Middle frontal gyrus (tissue), 1 donor: Measurements from ENCODE around the gene SLC7A6.

Source experiments
- DNase-seq: peaks from one replicate; pipeline ENCODE4 v3.0.0-alpha.2; 2015; ENCODE audit warnings: low spot score; ENCODE audit errors: extremely low spot score

The SLC7A6 gene

DNA sequence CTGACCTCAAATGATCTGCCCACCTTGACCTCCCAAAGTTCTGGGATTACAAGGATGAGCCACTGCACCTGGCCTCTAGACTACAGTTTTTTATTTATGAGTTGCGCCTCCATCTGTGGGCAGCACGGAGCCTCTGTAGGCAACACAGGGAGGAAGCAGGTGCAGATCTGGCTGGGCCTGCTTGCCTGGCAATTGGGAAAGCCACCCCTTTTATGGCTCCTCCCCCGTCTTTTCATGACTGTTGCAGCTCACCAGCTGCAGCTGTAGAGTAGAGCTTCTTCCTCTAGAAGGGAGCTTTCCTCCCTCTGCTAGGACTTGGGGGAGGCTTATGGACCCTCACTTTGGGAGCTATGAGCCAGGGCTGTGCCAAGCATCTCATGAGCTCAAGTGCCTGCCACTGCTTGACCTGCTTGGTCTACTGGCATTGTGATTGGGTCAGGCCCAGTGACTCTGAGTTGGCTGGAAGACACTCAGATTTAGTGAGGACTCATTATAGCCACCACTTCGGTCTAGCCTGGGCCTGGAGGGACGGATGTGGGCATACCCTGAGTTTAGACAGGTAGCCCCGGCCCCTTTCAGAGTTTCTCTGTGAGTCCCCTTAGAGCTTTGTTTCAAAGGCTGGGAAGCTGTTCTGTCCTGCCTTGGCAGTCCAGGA, 6.9 kb upstream of the SLC7A6 start:
- DNase-seq: no peak

DNA sequence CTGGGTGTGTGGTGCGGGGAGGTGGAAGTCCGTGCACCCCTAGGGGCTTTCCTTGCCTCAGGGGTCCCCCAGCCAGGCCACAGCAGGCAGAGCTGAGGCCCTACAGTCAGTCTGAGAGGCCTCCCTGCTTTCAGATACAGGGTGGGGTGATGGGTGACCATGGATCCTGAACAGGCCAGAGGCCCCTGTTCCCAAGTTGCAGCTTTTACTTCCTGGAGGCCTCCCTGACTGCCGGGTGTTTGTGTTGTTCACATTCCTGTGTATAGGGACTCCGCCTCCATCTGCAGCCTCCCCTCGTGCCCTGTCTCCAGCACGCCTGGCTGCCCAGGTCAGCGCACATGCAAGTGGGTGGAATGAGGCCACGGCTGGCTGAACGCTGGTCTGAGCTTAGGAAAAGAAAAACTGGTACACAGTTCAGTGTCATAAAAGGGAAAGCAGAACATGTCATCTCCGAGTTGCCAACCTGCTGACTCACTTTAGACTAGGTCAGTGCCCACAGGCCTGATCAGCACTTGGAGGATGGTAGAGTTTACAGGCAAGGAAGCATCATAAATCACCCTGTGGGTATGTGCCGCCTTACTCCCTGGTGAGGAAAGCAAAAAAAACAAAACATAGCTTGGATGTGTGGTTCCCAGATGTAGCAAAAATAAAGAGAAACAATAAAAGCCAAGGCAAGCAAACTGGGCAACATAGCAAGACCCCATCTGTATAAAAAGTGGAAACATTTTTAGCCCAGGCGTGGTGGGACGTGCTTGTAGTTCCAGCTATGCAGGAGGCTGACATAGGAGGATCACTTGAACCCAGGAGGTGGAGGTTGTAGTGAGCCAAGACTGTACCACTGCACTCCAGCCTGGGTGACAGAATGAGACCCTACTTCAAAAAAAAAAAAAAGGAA, 6.2 kb upstream of the SLC7A6 start:
- no peak for DNase-seq

DNA sequence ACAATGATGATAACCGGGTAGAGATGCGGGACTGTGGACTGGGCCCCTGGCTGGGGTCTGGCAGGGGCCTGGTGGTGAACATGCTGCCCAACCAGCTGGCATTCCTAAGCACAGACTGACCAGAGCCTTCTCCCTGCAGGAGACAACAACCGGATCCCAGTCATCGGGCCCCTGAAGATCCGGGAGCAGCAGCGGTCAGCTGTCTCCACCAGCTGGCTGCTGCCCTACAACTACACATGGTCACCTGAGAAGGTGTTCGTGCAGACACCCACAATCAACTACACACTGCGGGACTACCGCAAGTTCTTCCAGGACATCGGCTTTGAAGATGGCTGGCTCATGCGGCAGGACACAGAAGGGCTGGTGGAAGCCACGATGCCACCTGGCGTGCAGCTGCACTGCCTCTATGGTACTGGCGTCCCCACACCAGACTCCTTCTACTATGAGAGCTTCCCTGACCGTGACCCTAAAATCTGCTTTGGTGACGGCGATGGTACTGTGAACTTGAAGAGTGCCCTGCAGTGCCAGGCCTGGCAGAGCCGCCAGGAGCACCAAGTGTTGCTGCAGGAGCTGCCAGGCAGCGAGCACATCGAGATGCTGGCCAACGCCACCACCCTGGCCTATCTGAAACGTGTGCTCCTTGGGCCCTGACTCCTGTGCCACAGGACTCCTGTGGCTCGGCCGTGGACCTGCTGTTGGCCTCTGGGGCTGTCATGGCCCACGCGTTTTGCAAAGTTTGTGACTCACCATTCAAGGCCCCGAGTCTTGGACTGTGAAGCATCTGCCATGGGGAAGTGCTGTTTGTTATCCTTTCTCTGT, 5.1 kb upstream of the SLC7A6 start:
- DNase-seq: no peak

DNA sequence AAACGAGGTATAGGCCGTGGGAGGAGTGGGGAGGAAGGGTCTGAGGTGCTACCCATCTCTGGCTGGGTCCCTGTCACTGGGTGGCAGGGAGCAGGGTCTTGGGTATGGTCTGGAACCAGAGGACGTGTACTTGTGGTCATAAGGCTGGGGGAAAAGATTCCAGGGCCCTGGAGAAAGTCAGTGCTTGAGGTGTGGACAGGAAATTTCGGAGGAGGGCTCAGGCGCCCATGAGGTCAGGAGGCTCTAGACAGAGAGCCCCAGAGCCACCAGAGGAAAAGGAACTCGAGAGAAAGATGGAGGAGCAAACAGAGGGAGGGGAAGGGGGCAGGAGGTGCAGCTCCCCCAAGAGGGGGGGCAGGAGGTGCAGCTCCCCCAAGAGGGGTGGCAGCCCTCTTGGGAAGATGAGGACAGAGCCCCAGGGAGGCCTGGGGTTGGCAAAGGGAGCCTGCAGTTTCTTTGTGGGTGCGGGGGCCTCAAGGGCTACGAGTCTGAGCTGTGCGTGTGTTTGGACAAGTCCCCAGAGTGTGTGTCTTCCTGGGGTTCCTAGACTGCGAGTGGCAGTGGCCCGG, 683 bp upstream of the SLC7A6 start:
- no peak for DNase-seq

DNA sequence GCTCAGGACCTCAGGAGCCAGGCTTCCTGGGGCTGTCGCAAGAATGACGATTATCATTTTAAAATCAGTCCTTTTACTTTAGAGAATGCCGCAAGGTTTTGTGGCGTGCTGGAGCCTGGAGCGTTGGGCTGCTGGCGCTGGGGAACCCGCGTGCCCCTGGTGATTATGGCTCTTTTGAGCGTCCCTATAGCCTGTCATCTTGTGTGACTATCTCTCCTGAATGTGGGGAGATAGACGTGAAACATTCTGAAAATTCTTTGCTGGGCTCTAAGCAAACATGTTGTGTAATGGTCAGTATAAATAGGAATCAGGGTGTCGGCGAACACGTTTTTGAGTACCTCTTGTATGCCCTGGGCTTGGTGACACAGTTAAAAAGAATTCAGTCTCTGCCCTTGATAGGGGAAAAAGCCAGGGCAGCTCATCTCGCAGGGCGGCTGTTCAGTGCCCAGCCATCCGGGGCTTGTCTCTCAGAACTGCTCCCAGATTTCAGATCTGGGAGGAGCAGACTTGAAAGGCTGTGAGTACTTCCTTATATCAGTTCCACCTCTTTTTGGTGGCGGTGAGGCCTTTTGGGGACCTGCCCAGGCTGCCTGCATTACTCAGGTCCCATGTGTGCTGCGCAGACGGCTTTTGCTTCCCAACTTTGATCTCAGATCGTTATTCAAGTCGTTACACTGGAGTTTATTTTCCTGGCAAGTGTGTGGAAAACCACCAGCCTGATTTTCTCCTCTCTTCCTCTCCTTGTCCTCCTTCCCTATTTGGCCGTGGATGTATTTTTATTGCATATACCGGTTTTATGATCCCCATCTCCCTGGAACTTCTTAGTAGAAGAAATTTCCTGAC, 973 bp downstream of the SLC7A6 start:
- DNase-seq: no peak

DNA sequence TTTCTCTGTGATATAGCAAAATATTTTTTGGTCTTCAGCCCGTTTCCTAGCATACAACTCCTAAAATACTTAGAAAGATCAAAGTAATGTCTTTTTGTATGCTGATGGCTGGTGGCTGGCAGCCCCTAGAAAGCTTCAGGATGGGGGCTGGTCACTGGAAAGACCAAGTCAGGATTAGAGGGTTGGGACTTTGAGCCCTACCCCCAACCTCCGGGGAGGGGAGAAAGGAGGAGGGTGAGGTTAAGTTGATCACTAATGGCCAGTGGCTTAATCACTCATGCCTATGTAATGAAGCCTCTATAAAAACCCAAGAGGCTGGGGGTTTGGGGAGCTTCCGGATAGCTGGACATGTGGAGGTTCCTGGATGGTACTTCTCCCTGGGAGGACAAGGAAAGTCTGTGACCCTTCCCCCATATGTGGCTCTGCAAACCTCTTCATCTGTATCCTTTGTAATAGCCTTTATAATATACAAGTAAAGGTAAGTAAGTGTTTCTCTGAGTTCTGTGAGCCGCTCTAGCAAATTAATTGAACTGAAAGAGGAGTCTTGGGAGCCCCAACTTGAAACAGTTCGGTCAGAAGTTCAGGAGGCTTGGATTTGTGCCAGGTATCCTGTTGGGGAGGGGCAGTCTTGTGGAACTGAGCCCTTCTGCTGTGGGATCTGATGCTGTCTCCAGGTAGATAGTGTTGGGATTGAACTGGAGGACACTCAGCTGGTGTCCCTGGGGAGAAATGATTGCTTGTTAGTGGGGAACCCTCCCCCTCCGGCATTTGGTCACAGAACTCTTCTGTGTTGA, 3.5 kb downstream of the SLC7A6 start:
- no peak for DNase-seq

DNA sequence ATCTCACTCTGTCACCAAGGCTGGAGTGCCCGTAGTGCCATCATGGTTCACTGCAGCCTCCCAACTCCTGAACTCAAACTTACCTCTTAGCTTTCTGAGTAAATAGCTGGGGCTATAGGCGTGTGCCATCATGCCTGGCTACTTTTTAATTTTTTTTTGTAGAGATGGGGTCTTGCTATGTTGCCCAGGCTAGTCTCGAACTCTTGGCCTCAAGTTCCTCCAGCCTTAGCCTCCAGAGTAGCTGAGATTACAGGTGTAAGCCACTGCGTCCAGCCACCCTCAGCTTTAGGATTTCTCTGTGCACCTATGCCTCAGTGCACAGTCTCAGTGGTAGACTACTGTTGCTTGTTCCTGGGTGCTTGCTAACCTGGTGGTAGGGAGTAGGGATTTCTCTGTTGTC, 5.5 kb downstream of the SLC7A6 start:
- DNase-seq: no peak

DNA sequence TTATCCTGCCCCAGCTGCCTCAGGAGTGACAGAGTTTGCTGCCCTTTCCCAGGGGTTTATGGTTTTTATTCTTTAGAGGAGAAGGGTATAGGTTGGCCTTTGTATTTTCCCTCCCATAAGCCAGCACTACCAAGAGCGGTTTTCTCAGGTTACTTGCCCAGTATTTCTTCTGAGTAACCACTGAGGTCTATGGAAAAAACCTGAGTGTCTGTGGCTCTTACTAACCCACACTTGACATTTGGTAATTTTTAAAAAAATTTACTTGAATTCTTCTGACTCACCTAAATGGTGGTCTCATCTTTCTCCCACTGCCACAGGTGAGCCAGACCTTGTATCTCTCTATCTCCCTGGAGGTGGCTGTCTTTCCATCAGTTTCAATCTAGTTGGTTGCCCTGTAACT, 6.0 kb downstream of the SLC7A6 start:
- DNase-seq: no peak

DNA sequence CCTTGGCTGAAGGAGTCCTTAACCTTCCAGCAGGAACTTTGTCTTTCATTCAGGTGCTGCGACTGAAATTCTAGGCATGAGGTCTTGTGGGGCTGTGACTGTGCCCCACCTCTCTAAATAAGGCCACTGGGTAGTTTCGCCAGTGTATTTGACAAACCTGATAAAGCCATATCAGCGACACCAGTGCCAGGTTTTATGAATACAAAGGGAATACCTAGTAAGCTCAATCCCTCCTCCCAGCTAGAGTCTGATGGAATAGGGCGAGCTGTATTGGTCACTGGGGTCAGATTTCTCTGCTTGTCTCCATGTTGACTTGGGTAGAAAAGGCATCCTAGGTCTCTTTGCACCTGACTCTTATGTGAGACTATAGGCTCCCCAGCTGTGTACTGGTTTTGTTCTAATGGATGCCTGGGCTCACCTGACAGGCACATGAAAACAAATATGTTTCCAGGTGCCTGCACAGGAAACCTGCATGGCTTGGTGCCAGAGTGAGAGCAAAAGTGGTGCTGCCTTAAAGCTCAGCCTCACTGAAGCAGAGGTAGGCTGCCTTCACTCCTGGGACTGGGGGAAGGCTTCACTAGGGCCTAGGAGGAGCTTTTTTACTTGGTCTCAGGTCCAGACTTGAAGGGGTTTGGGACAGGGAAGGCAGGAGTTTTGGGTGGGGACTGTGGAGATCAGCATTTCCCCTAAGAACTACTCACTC, 8.3 kb downstream of the SLC7A6 start:
- no peak for DNase-seq

DNA sequence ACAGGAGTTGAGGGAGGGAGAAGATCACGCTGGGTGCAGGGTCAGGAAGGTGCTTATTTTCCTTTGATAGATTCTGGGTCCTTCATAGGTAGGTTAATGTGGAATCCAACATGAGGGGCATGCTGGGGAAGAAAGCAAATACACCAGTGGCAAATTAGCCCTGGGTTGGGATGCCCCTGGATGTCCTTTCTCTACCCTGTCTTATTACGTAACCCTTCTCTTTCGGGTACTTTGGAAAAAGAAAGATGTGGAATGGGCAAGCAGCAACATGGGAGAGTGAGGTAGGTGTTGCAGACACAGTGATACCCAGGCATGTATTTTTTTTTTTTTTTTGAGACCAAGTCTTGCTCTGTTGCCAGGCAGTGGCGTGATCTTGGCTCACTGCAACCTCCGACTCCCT, 9.1 kb downstream of the SLC7A6 start:
- DNase-seq: no peak

DNA sequence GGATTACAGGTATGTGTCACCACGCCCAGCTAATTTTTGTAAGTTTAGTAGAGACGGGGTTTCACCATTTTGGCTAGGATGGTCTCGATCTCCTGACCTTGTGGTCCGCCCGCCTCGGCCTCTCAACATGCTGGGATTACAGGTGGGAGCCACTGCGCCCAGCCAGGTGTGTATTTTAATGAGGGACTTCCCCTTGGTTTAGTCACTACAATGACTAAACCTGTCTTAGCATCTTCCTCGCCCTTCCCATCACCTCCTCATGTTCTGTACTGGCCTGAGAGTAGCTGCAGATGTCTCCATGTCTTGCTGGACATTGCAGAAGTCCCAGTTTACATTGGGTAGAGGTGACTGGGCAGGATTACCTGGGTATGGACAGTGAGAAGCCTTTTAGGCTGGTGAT, 9.6 kb downstream of the SLC7A6 start:
- no peak for DNase-seq

DNA sequence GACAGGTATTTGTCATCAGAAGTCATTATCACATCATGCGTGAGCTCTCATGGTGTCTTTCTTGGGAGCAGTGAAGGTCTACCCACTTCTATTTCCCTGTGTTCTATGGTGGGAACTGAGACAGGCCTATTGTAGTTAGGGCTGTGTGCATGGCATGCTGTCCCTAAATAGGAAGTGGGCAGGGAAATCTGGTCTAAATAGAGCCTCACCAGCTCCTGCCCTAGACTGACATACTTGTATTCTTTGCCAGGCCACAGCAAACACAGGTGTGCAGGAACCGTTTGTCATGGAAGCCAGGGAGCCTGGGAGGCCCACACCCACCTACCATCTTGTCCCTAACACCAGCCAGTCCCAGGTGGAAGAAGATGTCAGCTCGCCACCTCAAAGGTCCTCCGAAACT, 10.1 kb downstream of the SLC7A6 start:
- no peak for DNase-seq

DNA sequence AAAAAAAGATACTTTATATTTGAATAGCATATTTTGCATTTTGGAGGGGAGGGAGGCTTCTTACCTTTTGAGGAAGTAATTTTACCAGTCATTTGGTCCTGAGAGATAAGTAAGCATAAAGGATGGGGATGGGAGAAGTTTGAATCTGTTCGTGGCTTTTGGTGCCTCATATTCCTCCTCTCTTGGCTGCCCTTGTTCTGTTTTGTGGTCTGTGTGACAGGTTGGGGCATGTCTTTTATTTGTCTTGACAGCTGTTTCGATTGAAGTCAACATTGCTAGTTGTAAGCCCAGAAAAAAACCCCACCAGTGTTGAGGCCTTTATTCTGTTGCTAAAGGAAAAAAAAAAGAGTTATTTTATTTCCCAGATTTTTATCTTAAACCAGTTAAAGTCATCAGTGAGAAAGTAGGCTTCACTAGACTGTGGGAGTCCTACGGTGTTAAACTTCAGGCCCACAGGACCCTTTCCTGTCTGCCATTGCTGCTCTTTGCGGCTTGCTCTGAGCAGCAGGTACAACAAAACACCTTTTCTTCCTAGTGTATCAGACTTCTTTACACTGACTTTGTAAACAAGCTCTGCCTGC, 11.4 kb downstream of the SLC7A6 start:
- no peak for DNase-seq

DNA sequence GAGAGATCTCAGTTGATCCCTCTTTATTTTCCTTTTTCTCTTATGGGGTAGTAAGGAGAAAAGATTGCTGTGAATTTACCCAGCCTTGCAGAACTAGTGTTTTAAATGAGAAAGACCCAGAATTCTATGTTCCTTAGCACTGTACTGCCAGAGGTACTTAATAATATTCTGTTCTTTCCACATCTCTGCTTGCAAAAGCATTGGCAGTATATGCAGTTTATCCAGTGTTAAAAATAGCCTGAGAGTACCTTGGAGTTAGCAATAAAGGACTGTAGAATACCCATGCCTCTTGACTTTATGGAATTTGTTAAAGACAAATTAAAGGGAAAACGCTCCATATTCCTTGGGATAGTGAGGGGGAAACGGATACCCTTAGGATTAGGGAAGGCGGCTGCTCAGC, 11.9 kb downstream of the SLC7A6 start:
- DNase-seq: no peak

DNA sequence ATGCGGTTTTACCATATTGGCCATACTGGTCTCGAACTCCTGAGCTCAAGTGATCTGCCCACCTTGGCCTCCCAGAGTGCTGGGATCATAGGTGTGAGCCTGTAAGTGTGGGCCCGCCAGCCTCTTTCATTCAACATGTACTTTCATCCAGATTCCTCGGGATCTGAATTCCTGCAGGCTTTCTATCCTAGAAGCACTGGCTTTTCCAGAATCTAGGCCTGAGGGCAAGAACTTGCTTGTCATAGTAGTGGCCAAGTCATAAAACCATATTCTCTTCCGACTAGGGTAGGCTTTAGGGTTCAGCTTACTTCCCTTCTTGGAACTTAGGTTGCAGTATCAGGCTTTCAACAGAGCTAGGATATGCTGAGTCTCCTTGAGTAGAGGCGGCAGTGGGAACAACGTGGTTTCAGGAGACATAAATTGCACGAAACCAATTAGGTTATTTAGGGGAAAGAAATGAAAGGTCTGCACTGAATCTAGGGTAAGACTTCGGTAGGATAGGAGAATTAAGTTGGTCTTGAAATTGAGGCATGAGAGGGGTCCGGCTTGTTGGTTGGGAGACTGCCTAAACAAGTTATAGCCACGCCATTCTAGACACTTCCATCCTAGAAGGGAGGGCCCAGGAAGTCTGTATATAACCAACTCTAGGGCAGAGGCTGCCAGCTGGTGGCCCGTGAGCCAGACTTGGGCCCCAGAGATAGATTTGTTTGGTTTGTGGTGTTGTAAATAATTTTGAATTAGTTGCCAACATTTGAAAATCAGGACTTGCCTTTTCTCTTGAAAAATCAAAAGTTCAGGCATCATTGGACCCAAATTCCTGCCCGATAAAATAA, 15.6 kb downstream of the SLC7A6 start:
- no peak for DNase-seq

DNA sequence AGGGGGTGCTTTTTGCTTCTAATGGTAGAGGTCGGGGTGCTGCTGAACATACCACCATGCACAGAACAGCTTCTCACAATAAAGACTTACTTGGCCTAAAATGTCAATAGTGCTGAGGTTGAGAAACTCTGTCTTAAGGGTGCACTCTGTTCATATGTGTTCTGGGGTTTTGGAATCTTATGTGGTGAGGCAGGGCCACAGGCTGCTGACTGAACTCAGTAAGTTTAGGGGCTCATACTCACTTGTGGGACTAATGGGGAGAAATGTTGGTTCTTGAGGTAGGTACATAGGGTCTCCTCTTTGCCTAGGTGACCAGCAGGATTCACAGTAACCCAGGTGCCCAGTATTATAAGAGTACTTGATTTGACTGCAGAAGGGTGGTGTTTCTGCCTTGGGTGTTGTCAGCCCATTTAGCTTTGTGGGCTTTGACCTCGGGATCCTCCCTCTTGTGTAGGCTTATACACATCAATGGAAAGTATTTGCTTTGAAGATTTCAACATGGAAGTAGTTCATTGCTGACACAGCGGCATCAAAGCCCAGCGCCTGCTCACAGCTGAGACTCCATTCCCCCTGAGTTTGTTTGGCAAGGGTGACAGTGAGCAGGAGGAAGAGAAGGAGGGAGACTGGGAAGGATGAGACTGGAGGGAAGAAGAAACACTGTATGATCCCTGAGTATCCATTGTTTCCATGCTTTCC, 17.2 kb downstream of the SLC7A6 start:
- DNase-seq: no peak

DNA sequence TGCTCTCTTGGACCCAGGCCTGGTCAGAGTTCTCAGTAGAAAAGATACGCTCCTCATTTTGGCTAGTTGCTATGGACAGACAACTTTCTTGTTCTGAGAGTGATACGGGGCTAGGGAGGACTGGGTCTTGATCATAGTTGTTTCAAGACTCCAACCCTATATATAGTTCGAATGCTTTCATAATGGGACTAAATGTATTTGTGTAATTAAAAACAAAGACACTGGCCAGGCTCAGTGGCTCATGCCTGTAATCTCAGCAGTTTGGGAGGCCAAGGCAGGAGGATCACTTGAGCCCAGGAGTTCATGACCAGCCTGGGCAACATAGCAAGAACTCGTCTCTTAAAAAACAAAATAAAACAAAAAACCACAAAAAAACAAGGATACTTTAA, 17.7 kb downstream of the SLC7A6 start:
- no peak for DNase-seq

DNA sequence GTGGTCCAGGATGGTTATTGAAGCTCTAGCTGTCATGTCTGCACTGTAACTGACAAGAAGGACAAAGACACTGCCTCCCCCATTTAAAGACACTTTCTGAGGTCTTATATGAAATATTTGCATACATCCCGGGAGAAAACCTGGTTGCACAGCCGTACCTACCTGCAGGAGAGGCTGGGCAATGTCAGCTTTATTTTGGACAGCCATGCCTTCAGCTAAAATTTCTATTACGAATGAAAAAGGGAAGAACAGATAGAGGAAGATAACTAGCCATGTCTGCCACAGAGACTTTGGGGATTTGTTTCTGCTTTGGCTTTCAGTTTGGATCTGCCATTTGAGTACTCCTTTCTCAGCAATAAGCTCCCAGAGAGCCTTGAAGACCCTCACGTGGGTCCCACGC, 19.0 kb downstream of the SLC7A6 start:
- no peak for DNase-seq
